ENCODE data around the gene MED8. TPM values are rescaled to one million over a fixed set of nuclear protein-coding genes. Genes with fewer than 3 reads are reported as not detected.

MED8 gene
- total and polyA plus RNA-seq, 2 of the 13 experiments (the other 11 are each of a cell fraction or from before 2014, with no cell fraction given) = 16.9 to 77.4 TPM

DNA sequence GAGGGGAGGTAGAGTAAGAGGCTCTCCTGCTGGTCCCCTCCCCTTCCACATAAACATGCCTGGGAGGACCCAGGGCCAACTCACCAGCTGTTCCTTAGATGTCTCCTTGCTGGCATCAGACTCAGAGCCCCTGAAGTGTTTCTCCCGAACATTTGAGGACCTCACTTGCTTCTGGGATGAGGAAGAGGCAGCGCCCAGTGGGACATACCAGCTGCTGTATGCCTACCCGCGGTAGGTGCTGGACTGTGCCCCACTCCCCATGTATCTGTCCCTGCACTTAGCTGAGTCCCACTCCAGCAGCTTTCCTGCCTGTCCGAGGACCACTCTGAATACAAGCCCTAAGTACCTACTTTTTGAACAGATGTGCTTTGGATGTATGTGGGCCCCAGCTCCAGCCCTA lies 51.6 kb downstream of the MED8 start (continued):
- TF ChIP-seq HNRNPH1 (optimal IDR thresholded peaks at IDR 0.05; ENCODE audit: low read depth, low read length) (no peak), ZMYM2 (CRISPR knock-in tag; IDR thresholded peaks at IDR 0.05) (no peak)
- TF ChIP-seq, protein P1, sequence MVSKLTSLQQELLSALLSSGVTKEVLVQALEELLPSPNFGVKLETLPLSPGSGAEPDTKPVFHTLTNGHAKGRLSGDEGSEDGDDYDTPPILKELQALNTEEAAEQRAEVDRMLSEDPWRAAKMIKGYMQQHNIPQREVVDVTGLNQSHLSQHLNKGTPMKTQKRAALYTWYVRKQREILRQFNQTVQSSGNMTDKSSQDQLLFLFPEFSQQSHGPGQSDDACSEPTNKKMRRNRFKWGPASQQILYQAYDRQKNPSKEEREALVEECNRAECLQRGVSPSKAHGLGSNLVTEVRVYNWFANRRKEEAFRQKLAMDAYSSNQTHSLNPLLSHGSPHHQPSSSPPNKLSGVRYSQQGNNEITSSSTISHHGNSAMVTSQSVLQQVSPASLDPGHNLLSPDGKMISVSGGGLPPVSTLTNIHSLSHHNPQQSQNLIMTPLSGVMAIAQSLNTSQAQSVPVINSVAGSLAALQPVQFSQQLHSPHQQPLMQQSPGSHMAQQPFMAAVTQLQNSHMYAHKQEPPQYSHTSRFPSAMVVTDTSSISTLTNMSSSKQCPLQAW (CRISPR knock-in tag; IDR thresholded peaks at IDR 0.05) = no peak

DNA sequence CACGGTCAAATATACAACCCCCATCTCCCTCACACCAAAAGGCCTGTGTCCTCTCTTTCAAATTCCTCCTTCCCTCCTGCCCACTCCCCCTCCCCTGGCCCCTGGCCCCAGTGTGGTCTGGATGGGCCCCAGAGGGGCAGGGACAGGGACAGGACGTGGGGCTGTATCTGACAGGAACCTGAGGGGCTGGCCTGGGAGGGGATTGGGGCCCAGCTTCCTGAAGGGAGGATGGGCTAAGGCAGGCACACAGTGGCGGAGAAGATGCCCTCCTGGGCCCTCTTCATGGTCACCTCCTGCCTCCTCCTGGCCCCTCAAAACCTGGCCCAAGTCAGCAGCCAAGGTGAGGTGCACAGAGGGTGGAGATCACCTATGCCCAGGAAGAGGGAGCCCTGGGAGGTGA lies 52.0 kb downstream of the MED8 start, which contains the start of gene MPL:
Gene MPL, plus strand, starts transcription at position 231 of the 400 bp plus-strand sequence. Its CDS starts 31 bp downstream, at position 262.
- Histone ChIP-seq H3K4me2 (ENCODE audit: low read depth, low read length) (no peak within 1 kb of the TSS), H3K36me3 (replicated peaks in 1 of 2; ENCODE audit: control insufficient read depth in 1 of 2, insufficient read depth in 2 of 2, low read length in 2 of 2) (no peaks in the 10 kb centered on the region), H3K27me3 (ENCODE audit: control insufficient read depth in 1 of 2, insufficient read depth in 2 of 2, low read length in 2 of 2) (no peaks in the 10 kb centered on the region; a peak in 1 of 5 replicates), H3K27ac (ENCODE audit: extremely low read length, insufficient read depth, low read length) (no peak within 1 kb of the TSS), H3K9me3 (ENCODE audit: low read length) (no peaks in the 10 kb centered on the region), H4K20me1 (ENCODE audit: insufficient read depth, low read length) (no peaks in the 10 kb centered on the region), H3K79me2 (ENCODE audit: insufficient read depth, low read length) (no peaks in the 10 kb centered on the region), H3K4me1 (ENCODE audit: insufficient read depth, low read length) (peaks cover 29% of the 10 kb centered on the region), H3K9ac (ENCODE audit: insufficient read depth, low read depth, low read length) (no peak within 1 kb of the TSS), H3K4me3 (replicated peaks in 1 of 3; ENCODE audit: insufficient read depth in 1 of 3, low read depth in 2 of 3, low read length in 3 of 3) (no peak within 1 kb of the TSS), H2AFZ (ENCODE audit: low read length) (no peak within 1 kb of the TSS)
- FAIRE-seq (no peak), DNase-seq (ENCODE audit: low spot score) (no peak), ATAC-seq (no peak)
- POLR2A ChIA-PET = no interaction called here
- in situ Hi-C loops (cut with HindIII; ENCODE audit: extremely low pct_ligation_motif_present, low pct_unique_long_range_greater_than_20kb) = no loop called here
- CTCF ChIA-PET (ENCODE audit: low intra/inter-chr PET ratio, low total read pairs) = no interaction called here
- no TSS peak for BruUV-seq (replicated peaks)
- intact Hi-C loops (cut with micrococcal nuclease; ENCODE audit: unreplicated experiment) = no loop called here
- TF ChIP-seq, protein P2, sequence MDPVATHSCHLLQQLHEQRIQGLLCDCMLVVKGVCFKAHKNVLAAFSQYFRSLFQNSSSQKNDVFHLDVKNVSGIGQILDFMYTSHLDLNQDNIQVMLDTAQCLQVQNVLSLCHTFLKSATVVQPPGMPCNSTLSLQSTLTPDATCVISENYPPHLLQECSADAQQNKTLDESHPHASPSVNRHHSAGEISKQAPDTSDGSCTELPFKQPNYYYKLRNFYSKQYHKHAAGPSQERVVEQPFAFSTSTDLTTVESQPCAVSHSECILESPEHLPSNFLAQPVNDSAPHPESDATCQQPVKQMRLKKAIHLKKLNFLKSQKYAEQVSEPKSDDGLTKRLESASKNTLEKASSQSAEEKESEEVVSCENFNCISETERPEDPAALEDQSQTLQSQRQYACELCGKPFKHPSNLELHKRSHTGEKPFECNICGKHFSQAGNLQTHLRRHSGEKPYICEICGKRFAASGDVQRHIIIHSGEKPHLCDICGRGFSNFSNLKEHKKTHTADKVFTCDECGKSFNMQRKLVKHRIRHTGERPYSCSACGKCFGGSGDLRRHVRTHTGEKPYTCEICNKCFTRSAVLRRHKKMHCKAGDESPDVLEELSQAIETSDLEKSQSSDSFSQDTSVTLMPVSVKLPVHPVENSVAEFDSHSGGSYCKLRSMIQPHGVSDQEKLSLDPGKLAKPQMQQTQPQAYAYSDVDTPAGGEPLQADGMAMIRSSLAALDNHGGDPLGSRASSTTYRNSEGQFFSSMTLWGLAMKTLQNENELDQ (CRISPR knock-in tag; IDR thresholded peaks at IDR 0.05; ENCODE audit: borderline replicate concordance) = no peak
- TF ChIP-seq ZNF619 (CRISPR knock-in tag; IDR thresholded peaks at IDR 0.05) = no peak
- WGBS (ENCODE audit: low lambda C conversion rate) = 27% methylated on average over 3 of the region's 3 CpGs

Data from HepG2 (cell line).